ENCODE results near the gene UGGT2.

DNA sequence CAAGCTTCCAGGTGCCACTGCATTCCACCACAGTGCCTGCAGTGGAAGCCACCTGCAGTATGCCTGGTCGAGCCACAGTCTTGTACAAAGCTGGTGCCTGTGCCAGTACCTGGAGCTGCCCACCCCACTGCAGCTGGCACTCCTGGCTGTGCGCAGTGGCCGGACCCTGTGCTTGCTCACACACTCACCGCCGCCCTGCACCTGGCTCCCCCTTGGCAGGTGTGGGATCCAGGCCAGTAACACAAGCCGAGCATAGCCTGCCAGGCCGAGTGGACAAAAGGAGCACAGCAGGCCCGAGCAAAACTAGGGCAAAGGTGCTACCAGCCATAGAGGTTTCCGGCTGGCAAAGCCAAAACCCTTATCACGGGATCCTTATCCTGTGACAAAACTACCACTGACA is 18.5 kb downstream of the UGGT2 start:
- TF ChIP-seq POLR2A (IDR thresholded peaks at IDR 0.05; ENCODE audit: low read length) = no peak
- no peak for TF ChIP-seq GATA1 (IDR thresholded peaks at IDR 0.05; ENCODE audit: low read depth, low read length)

Measured in erythroblast (primary cell).